Stimulated activated CD4-positive, alpha-beta T cell treated with anti-CD3 and anti-CD28 coated beads, TNF-alpha, amount 100 ng/mL, for 4 hours (primary cell): Measurements from ENCODE around the gene LSG1.
"Not testable (repeated sequence)": the region's sequence is repeated elsewhere in the genome, so short reads cannot be mapped to it uniquely, and the experiment has no call there.

ENCODE experiments used
- DNase-seq, 3 experiments: peaks; one replicate each; pipeline ENCODE4 v3.0.0-alpha.2; 2020; ENCODE audit warnings: low read depth in 3 of 3

LSG1 gene

GRCh38 chr3:194657439-194657838 is 14.6 kb downstream of the LSG1 start:
- no peak for DNase-seq

DNA sequence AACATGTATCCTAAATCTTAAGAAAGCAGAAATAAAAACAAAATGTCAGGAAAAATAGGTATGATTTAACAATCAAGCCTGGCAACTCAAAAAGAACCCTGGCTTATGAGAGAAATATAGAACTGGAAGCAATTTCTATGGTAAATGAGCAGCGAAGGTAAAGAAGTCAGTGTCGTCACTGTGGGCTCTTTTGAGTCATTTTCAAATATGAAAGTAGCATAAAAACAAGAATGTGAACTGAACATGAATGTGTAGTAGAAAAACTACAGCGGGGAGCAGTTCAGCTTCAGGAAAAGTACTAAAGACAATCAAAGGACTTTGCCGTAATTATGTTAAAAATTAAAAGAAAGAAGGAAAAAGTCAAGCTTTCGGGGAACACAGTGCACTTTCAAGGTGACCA is 17.5 kb downstream of the LSG1 start:
- no peak for DNase-seq

- DNase-seq: no peak
These were observed 24.2 kb downstream of the LSG1 start for GRCh38 chr3:194647747-194648146.

- DNase-seq: no peak
These were observed 29.2 kb downstream of the LSG1 start for GRCh38 chr3:194642769-194643168.

GRCh38 chr3:194640829-194641228 is 31.2 kb downstream of the LSG1 start:
- DNase-seq: no peak

GRCh38 chr3:194638991-194639605 is 32.9 kb downstream of the LSG1 start:
- no peak for DNase-seq

DNA sequence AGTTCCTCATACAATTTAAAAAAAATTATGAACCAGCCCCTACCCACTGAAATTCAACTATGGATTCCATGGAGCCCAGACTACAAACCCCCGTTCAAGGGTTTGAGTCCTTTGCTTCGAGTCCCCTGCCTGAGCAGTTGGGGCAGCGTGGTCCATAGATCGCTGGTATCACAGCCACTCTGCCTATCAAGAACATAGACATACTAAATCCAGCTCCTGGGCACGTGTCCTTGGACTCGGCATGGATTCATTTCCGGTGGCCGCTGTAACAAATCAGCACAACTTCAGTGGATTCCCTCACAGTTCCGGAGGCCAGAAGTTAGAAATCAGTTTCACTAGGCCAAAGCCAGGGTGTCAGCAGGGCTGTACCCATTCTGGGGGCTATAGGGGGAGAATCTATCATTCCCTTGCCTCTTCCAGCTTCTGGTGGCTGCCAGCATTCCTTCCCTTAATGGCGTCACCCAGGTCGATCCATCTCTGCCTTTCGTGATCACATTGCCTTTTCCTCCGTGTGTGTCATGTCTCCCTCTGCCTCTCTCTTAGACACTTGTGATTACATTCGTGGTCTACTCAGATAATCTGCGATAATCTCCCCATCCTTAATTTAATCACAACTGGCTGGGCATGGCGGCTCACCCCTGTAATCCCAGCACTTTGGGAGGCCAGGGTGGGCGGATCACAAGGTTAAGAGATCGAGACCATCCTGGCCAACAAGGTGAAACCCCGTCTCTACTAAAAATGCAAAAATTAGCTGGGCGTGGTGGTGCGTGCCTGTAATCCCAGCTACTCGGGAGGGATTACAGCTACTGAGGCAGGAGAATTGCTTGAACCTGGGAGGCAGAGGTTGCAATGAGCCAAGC is 34.2 kb downstream of the LSG1 start:
- no peak for DNase-seq

DNA sequence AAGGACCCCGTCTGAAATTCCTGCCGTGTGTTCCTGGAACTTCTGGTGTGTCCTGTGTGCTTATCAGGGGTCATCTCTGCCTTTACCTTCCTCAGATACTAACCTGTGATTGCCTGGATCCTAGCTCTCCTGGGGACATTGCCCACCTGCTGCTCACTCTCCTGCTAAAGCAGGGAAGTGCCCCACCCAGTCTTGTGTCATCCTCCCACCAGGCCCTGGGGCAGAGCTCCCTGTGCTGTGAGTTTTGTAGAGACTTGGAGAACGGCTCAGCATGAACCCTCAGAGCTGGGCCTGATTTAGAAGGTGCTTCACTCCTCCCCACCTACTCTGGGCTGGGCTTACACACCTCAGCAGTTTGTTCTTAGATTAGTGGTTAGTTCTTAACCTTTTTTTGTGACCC is 34.9 kb downstream of the LSG1 start:
- DNase-seq: no peak

GRCh38 chr3:194633349-194634004 is 38.5 kb downstream of the LSG1 start, which contains the start of gene TMEM44:
Gene TMEM44 (minus strand): TSS chr3:194633419. CDS start chr3:194633215, 204 bp downstream.
- peak; percentile 20 to 29 (median 25) for DNase-seq

GRCh38 chr3:194632809-194633348 is 39.1 kb downstream of the LSG1 start:
- DNase-seq: peak in 2 of 3 experiments; percentile 9 to 25

GRCh38 chr3:194632226-194632808 is 39.7 kb downstream of the LSG1 start:
- no peak for DNase-seq

- no peak for DNase-seq
These were observed 40.3 kb downstream of the LSG1 start for GRCh38 chr3:194631696-194632095.

GRCh38 chr3:194630681-194631080 is 41.3 kb downstream of the LSG1 start:
- not testable (repeated sequence) for DNase-seq

DNA sequence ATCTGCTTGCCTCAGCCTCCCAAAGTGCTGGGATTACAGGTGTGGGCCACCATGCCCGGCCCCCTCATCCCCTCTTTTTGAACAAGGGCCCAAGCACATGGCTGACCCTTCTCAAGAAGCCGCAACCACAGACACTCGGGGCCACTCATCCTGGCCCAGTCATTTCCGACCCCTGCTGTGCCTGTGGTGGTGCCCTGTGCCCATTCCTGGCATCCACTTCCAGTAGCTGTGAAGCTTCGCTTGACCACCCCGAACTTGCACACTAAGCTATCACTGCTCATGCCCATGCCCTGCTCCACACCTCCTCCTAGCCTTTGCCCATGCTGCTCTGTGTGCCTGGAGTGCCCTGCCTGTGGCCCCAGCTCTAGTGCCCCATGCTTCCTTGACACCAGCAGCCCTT is 47.0 kb downstream of the LSG1 start:
- DNase-seq: no peak

DNA sequence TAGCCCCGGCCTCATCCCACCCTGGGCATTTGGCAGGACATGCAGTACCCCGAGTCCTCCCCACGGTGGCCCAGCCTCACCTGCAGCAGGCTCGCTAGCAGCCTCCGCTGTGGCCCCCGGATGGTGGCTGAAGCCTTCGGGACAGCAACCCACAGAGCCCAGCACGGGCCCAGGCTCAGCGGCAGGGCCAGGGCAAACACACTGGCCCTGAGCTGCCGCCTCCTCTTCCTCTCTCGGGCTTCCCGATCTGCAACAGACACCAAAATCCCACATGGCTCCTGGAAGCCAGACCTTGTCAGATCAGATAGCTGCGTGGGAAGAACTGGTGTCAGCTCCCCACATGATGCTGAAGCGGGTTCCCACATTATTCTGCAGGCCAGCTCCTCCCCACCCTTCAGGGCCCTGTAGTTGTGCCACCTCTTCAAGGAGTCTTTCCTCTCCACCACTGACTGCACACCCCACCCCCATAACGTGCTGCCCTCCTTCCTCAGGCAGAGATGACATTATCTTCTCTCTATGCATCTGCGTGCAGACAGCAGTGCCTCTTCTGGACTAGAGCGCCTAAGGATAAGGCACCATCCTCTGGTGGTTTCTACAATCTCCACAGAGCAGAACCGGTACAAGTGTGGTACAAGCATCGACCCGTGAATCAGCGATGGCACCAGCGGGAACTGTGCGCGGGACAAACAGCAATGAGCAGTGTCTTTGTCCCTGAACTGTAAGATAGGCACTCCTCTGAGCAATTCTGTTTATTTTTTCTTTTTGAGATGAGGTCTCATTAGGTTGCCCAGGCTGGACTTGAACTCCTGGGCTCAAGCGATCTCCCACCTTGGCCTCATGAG is 48.3 kb downstream of the LSG1 start:
- DNase-seq: no peak

GRCh38 chr3:194622621-194623340 is 49.2 kb downstream of the LSG1 start:
- DNase-seq: no peak

DNA sequence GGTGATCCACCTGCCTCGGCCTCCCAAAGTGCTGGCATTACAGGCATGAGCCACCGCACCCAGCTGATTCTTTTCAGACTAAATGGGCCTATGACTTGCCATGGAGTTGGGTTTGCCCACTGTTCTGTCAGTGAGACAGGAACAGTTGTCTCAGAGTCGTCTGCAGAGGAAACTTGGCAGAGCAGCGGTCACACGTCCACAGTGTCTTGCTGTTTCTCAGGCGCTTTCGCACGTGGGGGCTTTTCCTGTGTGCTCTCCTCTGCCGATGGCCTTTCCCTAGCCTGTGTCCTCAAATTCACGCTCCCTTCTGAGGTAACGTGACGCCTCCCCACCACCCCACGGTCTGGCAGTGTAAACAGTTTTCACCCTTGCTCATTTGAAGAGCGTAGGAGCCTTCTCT is 50.0 kb downstream of the LSG1 start:
- DNase-seq: no peak

- DNase-seq: no peak
These were observed 51.8 kb downstream of the LSG1 start for GRCh38 chr3:194620196-194620595.

GRCh38 chr3:194619741-194620140 is 52.2 kb downstream of the LSG1 start:
- no peak for DNase-seq

GRCh38 chr3:194618858-194619608 is 53.0 kb downstream of the LSG1 start:
- no peak for DNase-seq
